ENCODE data around the gene TMEM245.

TMEM245 gene

GRCh38 chr9:109119439-109120203, at the start of gene TMEM245:
Gene TMEM245 (minus strand): TSS chr9:109119947. CDS start chr9:109119913, 34 bp downstream.
- DNase-seq (ENCODE audit: low read depth in 2 of 2): peak; percentile 98 to 99

DNA sequence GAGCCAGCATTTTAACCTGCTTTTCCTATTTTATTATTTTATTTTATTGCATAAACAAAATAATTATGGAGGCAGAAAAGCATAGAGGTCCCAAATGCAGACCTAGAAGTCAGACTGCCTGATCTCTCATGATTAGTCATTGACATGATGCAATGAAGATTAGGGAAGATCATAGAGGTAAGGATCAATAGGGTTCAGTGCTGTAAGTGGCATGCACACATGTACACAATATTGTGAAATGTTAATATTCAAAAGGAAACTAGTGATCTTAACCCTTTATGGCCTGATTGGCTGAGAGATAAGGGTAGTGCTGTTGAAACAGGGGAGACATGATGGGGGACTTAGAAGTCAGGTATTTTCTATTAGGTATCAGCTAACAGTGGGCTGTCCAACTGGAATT, 48.4 kb upstream of the TMEM245 start:
- no peak for DNase-seq (ENCODE audit: low read depth in 2 of 2)

DNA sequence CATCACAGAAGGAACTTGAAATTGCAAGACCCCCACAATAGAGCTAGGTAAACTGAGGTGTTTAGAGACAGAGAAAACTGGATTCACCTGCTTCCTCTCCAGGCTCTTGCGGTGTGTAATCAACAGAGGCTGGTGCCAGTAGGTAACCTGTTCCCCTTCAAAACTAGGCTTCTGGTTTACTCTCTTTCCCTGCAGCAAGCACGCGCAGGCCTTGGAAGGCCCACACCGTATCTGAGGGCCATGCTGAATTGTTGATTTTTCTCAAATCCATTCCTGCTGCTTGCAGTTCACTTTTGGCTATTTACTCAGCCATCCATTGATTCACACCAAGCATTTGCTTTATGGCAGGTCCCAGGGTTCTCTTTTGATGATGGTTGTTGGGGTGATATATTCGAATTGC, 48.0 kb upstream of the TMEM245 start:
- DNase-seq (ENCODE audit: low read depth in 2 of 2): no peak

GRCh38 chr9:109166771-109167601, 47.2 kb upstream of the TMEM245 start, which contains the start of gene FRRS1L:
Gene FRRS1L (minus strand): TSS chr9:109167249. CDS start chr9:109167138, 111 bp downstream.
- no peak for DNase-seq (ENCODE audit: low read depth in 2 of 2)

DNA sequence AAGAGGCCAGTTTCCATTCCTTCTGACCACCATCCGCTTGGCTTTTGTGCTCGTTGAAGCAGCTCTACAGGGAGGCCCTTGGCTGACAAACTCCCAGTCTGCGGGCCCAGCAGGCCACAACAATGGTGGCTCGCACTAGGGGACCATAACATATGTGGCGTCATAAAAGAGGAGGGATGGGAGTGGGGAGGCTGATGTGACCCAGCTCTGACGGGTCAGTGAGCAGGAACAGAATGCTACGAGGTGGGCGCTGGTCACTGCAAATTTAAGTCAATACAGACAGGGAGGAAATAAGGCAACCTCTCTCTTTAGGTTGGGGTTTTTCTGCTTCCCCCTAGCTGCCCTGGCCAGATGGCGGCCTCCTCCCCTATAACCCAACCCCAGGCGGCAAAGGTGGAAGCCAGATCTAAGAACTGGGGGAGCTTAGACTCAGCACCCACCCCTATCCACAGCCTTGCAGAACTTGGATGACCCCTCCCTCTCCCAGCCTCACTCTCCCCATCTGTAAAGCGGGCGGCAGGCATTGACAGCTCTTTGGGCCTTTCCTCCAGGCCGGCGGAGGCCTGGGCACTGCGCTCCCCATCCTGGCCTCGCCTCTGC, 46.5 kb upstream of the TMEM245 start:
- DNase-seq (ENCODE audit: low read depth in 2 of 2): no peak

DNA sequence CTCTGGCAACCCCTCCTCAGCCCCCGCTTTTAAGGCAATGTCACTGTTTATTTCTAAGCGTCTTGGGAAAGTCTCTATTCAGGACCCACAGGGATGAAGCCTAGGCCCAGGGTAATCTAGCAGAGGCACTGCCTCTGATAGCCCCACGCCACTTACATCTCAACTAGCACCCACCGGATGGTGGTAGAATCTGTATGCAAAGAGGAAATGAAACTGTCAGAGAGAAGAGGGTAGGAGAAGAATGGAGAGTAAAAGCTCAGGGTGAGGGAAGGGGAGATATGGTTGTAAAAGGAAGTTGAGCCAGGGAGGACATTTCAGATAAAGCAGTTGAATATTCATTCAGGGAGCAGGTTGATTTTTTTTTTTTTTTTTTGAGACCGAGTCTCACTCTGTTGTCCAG, 44.3 kb upstream of the TMEM245 start:
- DNase-seq (ENCODE audit: low read depth in 2 of 2): no peak

DNA sequence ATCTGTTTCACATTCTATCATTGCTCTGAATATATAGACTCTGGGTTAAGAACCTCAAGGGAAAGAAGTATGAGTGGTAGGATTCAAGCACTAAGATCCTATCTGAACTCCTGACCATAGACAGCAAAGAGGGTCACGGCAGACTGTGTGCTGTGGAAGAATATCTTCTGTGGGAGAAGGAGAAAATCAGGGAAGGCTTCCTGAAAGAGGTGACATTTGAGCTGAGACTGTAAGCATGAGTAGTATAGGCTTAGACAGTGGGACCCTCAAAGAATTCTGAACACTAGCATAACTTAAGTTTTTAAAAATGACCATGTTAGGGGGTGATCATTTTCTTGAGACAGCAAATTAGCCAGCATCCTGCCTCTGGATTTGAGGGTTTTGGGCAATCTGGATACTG, 43.4 kb upstream of the TMEM245 start:
- DNase-seq (ENCODE audit: low read depth in 2 of 2): no peak

- DNase-seq (ENCODE audit: low read depth in 2 of 2): no peak
Observed at GRCh38 chr9:109162677-109163076, 42.9 kb upstream of the TMEM245 start.

GRCh38 chr9:109161471-109161870, 41.7 kb upstream of the TMEM245 start:
- no peak for DNase-seq (ENCODE audit: low read depth in 2 of 2)

DNA sequence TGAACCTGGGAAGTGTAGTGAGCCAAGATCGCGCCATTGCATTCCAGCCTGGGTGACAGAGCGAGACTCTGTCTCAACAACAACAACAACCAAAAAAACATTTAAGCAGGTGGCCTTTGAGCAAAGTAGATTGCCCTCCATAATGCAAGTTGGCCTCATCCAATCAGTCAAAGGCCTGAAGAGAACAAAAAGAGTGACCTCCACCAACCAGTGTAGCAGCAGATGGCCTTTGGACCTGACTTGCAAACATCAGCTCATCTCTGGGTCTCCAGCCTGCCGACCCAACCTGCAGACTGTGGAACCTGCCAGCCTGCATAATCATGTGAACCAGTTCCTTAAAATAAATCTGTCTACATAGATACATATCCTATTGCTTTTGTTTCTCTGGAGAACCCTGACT, 39.8 kb upstream of the TMEM245 start:
- no peak for DNase-seq (ENCODE audit: low read depth in 2 of 2)

DNA sequence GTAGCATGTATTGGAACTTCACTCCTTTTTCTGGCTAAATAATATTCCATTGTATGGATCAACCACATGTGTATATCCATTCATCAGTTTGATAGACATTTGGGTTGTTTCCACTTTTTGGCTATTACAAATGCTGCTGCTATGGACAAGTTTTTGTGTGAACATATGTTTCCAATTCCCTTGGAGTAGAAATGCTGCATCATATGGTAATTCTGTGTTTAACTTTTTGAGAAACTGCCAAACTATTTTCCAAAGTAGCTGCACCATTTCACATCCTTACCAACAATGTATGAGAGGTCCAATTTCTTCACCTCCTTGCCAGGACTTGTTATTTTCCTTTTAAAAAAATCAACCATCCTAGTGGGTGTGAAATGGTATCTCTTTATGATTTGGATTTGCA, 38.9 kb upstream of the TMEM245 start:
- DNase-seq (ENCODE audit: low read depth in 2 of 2): peak; percentile 77 to 84

DNA sequence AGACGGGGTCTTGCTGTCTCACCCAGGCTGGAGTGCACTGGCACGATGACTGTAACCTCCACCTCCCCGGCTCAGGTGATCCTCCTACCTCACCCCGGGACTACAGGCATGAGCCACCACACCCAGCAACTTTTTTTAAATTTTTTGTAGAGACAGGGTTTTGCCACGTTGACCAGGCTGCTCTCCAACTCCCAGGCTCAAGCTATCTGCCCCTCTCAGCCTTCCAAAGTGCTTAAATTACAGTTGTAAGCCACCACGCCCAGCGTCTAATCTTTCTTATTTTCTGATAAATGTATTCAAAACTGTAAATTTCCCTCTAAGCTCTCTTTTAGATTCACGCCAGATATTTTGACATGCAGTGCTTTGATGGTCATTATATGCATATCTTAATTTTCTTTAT, 37.0 kb upstream of the TMEM245 start:
- DNase-seq (ENCODE audit: low read depth in 2 of 2): no peak

DNA sequence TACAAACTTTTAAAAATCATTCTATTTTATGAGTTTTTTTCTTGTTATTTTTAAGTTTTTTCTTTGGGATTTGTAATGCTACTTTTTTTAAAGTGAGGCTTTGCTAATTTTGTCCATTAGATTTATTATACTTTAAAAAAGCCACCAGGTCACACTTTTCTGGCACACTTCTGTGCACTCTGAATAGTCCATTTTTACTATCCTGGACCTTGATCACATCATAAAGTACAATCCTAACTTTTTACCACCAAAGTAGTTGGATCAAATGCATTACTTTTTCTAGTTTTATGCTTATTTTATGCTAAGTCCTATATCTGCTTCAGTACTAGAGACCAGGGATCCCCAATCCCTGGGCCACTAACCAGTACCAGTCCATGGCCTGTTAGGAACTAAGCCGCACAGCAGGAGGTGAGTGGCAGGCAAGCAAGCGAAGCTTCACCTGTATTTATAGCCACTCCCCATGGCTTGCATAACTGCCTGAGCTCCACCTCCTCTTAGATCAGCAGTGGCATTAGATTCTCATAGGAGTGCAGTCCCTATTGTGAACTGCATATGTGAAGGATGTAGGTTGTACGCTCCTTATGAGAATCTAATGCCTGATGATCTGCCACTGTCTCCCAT, 31.3 kb upstream of the TMEM245 start:
- DNase-seq (ENCODE audit: low read depth in 2 of 2): no peak

- DNase-seq (ENCODE audit: low read depth in 2 of 2): no peak
Observed at GRCh38 chr9:109149722-109150121, 30.0 kb upstream of the TMEM245 start.

DNA sequence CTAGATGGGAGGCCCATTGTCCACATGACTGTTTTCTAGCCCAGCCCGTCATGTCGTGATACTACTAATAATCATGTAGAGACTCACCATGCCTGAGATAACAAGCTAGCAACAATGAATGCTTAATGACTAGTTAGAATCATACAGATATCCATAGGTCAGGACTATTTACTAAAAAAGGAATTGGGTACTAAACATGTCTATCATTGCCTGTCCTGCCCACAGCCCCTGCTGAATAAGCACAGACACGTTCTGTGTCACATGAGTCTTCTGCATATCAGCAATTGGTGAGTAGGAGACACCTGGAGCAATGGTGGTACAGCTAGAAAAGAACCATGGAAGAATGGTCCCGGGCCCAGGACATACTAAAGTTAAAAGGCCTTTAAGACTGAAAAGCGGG, 29.3 kb upstream of the TMEM245 start:
- no peak for DNase-seq (ENCODE audit: low read depth in 2 of 2)

DNA sequence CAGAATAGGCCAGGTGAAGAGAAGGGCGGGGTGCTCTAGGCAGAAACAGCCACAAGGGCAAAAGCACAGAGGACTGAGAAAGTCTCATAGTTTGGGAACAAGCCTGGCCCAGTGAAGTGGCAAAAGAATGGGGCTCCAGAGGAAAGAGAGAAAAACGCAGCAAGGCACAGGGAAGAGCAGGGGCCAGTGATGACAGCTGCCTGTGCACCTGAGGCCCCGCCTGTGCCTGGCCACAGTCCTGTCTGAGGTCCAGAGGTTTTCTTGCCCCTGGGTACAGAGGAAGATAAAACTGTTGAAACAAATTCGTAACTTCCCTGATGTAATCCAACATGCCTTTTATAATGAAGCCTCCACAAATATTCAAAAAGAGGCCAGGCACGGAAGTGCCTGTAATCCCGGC, 25.3 kb upstream of the TMEM245 start:
- no peak for DNase-seq (ENCODE audit: low read depth in 2 of 2)

DNA sequence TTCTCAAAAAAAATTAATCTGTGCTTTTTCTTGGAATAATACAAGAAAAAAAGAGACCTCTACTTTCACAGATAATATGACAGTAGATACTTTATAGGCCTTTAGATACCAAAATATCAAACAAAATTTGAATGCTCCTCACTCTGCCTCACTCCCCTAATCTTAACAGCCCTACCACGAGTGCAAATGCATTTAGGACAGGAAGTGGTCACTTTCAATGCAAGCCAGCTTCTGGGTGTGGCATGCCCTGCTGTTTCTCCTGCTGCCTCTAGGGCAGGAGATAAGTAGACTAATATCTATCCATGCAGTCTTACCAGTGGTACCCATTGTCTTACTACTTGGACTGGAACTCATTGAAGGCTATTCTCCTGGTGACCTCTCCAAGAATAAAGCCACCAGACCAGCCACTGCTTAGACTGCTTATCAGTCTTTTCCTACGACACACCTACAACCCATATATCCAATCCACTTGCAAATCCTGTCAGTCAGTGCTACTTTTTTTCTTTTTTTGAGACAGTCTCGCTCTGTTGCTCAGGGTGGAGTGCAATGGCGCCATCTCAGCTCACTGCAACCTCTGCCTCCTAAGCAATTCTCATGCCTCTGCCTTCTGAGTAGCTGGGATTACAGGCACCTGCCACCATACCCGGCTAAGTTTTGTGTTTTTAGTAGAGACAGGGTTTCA, 24.3 kb upstream of the TMEM245 start:
- no peak for DNase-seq (ENCODE audit: low read depth in 2 of 2)

DNA sequence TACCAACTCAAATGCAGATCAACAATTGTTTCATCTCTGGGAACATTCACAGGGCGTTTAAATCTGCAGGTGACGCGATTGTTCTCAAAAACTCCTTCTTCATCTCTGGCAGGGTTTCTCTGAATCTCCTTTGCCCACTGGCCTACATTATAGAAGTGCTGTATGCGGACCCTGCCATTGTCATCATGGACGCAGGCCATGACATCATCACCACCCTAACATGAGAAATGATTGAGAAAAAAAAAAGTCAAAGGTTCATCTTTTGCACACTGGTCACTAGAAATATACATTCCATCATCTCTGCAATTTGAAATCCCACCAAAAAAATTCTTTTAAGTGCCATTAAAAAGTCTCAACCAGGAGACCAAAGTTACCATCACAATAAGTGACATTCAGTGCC, 21.6 kb upstream of the TMEM245 start:
- DNase-seq (ENCODE audit: low read depth in 2 of 2): no peak

- DNase-seq (ENCODE audit: low read depth in 2 of 2): no peak
Observed at GRCh38 chr9:109139851-109140250, 20.1 kb upstream of the TMEM245 start.

GRCh38 chr9:109138421-109138820, 18.7 kb upstream of the TMEM245 start:
- DNase-seq (ENCODE audit: low read depth in 2 of 2): no peak

DNA sequence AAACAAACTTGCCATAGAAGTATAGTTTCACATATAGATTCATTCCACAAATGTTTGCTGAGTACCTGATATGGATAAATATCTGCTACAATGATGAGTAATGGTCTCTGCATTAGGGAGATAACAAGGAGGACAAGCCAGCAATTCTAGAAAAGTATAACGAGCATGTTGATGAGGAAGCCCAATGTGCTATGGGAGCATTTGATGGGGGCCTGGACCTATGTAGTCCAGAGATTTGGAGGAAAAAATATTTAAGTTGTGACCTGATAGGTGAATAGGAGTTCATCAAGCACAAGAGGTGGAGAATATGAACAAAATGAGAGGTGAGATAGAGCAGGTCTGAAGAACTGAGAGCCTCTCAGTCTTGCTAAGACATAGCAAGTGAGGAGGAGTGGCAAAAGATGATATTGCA, 14.4 kb upstream of the TMEM245 start:
- DNase-seq (ENCODE audit: low read depth in 2 of 2): no peak

- DNase-seq (ENCODE audit: low read depth in 2 of 2): no peak
Observed at GRCh38 chr9:109133533-109133932, 13.8 kb upstream of the TMEM245 start.
